Ramos (cell line): Measurements from ENCODE around the gene PSPH.
"Not testable (repeated sequence)": the region's sequence is repeated elsewhere in the genome, so short reads cannot be mapped to it uniquely, and the experiment has no call there.

Source experiments
- in situ Hi-C: fragments of 300-500 bp; cut with MboI; formaldehyde crosslinking; loops from one replicate; pipeline ENCODE4 v1.14.3; 2022; ENCODE audit warnings: low sequenced_read_pairs; ENCODE audit not compliant: unreplicated experiment

PSPH gene

DNA sequence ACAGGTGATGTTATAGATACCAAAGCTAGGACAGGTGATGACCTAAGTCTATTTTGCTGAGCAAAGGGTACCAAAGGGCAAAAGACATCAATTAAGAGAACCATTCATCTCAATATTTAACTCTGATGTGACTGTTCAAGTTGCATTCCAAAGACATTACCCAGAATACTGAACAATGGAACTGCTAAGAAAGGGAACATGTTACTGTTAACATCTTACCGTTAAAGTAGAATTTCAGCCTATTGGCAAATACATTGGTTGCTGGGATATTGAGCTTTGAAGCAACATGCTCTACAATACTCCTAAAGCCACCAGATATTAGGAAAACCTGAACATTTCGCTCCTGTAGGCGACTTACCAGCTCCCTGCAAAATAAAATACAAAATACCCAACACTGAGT, 34.2 kb downstream of the PSPH start:
- in situ Hi-C loops, result not testable (repeated sequence)

GRCh38 chr7:56009695-56010094, 41.5 kb downstream of the PSPH start:
- in situ Hi-C loops, result loop anchor here (5.0 kb wide), 1 partner anchor 63 kb away; no protein-coding TSS in a partner anchor

DNA sequence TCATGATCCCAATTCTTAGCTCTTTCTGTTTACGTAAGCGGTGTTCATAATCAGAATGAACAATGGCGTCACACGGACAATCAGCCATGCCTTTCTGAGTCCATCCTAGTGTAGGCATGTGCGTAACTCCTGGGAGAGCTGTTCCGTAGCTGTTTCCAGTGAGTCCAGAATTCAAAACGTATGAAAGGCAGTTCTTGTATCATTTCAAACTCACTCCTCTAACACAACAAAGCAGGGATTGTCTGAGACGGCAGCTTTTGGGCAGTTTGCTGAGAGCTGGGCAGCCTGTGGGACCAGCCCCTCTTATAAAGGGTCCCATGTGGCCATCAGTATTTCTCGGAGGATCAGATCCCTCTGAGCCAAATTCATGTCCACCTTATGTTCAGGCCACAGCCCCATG, 43.4 kb downstream of the PSPH start:
- in situ Hi-C loops, result loop anchor here (5.0 kb wide), 1 partner anchor 64 kb away; no protein-coding TSS in a partner anchor

- in situ Hi-C loops, result loop anchor here (5.0 kb wide), 1 partner anchor 65 kb away; no protein-coding TSS in a partner anchor
Measured at GRCh38 chr7:56007167-56007652, 44.0 kb downstream of the PSPH start.

DNA sequence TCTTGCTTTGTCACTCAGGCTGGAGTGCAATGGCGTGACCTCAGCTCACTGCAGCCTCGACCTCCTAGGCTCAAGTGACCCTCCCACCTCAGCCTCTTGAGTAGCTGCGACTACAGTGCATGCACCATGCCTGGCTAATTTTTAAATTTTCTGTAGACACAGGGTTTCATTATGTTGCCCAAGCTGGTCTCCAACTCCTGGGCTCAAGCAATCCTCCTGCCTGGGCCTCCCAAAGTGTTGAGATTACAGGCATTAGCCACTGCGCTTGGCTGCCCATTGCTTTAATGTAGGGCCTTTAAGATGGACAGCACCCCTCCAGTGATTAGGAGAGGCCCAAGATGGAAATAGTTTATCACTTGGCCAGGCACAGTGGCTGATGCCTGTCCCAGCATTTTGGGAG, 47.5 kb downstream of the PSPH start:
- in situ Hi-C loops, result no loop called here

DNA sequence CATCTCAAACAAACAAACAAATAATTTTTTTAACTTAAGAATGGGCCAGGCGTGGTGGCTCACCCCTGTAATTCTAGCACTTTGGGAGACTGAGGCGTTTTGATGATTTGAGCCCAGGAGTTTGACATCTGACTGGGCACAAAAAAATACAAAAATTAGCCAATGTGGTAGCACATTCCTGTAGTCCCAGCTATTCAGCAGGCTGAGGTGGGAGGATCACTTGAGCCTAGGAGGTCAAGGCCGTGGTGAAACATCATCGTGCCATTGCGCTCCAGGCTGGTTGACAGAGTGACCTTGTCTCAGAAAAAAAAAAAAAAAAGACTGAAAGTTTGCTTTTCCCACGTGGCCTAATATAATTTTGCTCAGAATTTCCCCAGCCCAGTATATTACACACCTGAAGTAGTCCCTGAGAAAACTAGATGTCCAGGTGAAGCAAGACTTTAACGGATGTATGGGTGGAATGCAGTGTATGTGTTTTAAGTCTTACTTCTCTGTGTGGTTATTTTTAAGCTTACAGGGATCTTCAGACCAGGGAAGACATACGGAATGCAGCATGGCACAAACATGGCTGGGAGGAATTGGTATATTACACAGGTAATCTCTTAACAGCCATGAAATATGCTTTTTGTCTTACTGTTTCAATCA, 54.3 kb downstream of the PSPH start:
- in situ Hi-C loops, result no loop called here

GRCh38 chr7:55992346-55992745, 58.9 kb downstream of the PSPH start:
- in situ Hi-C loops, result no loop called here

DNA sequence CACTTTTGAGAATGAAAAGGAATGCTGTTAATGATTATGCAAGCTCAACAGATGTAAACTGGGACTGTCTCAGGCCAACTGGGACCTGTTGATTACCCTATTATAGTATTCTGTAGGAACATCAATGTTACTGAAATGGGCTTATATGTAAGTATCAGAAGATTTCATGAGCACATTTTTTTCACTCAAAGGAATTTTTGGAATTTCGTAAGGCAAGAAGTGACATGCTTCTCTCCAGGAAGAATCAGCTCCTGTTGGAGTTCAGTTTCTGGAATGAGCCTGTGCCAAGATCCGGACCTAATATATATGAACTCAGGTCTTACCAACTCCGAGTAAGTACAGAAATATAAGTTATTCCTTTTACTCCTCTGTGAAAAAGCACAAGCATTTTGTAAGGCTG, 67.7 kb downstream of the PSPH start:
- in situ Hi-C loops, result no loop called here

GRCh38 chr7:55980266-55980665, 71.0 kb downstream of the PSPH start:
- in situ Hi-C loops, result no loop called here

DNA sequence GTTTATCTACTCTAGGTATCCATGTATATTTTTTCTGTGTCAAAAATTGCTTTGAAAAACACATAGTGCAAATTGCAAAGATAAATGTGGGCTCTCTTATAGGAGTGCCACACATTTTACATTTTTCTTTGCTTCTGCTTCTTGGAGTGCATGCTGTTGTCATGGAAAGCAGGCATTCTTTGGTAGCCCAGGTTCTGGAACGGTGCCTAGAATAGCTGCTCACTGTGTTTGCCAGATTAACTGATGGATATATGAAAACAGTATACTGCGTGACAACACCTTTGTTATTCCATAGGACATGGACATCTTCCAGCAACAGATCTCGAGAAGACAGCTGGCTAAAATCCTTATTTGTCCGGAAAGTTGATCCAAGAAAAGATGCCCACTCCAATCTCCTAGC, 73.4 kb downstream of the PSPH start:
- in situ Hi-C loops, result no loop called here

DNA sequence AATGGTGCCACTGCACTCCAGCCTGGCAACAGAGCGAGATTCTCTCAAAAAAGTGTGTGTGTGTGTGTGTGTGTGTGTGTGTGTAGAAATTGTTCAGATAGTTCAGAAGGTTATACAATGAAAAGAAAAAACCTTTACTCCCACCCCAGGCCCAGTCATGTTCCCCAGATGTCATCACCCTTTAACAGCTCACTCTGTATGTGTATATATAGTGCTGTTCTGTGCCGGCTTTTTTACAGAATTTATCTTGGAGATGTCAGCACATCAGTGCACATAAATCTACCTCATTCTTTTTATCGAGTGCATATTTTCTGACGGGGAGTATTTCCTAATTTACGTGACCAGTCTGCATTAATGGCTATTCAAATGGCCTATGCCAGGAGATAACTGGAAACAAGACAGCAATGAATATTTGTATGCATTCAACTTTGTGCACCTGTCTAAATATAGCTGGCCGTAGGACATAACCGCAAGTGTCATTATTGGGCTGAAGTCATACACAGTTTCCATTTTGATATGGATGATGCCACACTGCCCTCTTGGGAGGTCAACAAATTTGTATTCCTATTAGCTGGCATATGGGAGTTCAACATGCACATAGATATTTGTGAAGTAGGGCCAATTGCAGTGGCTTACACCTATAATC, 75.1 kb downstream of the PSPH start:
- in situ Hi-C loops, result no loop called here

- in situ Hi-C loops, result loop anchor here (25.0 kb wide), 1 partner anchor 336 kb away; no protein-coding TSS in a partner anchor
Measured at GRCh38 chr7:55973747-55974250, 77.4 kb downstream of the PSPH start.

DNA sequence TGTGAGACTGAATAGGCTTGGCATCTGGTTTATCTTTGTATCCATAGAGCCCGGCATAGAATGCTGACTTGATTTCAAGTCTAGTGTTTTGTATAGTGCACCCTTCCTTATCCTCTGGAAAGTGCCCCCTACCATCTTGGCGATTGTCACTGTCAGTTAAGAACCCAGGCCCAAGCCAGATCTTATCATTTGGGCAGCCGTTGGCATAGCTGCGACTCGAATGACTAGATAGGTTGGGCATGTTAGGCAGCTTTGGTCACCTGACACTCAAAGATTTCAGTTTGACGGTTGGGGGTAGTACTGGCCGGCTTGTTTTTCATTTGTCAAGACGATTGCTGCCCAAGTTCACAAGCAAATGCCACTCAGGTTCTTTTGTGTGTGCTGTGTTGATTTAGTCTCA, 80.3 kb downstream of the PSPH start:
- in situ Hi-C loops, result loop anchor here (25.0 kb wide), 1 partner anchor 334 kb away; no protein-coding TSS in a partner anchor

DNA sequence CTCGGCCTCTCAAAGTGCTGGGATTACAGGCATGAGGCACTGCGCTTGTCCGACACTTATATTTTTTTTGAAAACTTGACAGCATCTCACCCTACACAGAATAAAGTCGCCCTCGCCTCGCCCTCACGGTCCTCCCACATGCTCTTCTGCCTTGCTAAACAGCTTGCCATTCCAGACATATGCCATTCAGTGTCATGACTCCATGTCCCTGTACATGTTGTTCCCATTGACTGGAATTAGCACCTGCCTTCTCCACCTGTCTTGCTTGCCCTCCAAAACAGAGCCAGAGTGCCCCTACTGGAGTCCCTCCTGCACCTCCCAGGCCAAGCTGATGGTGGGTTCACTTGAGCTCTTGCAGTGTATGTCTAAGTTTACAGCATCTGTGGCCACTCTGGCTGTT, 80.7 kb downstream of the PSPH start:
- in situ Hi-C loops, result loop anchor here (25.0 kb wide), 1 partner anchor 333 kb away; no protein-coding TSS in a partner anchor

DNA sequence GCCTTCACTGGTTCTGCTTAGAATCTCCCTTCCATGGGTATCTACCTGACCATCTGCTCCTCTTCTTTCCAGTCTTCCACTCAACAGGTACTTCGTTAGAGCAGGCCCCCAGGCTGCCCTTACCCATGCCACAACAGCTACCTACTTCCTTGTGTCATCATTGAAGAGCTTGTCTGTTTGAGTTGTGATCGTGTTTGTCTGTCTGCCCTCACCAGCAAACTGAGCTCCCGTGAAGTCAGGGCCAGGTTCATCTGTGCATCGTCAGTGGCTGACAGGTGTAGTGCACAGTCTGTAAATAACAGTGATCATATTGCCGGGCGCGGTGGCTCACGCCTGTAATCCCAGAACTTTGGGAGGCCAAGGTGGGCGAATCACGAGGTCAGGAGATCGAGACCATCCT, 81.9 kb downstream of the PSPH start:
- in situ Hi-C loops, result loop anchor here (25.0 kb wide), 1 partner anchor 332 kb away; no protein-coding TSS in a partner anchor

- in situ Hi-C loops, result loop anchor here (25.0 kb wide), 1 partner anchor 330 kb away; no protein-coding TSS in a partner anchor
Measured at GRCh38 chr7:55966851-55967250, 84.4 kb downstream of the PSPH start.

- in situ Hi-C loops, result loop anchor here (25.0 kb wide), 1 partner anchor 329 kb away; no protein-coding TSS in a partner anchor
Measured at GRCh38 chr7:55965805-55966421, 85.3 kb downstream of the PSPH start.

- in situ Hi-C loops, result loop anchor here (25.0 kb wide), 1 partner anchor 328 kb away; no protein-coding TSS in a partner anchor
Measured at GRCh38 chr7:55965100-55965470, 86.2 kb downstream of the PSPH start.

GRCh38 chr7:55964261-55965099, 86.8 kb downstream of the PSPH start, which contains the start of gene NIPSNAP2:
TSS of gene NIPSNAP2 (plus strand) at chr7:55964585. CDS start at chr7:55964610, 25 bp downstream.
- in situ Hi-C loops, result loop anchor here (25.0 kb wide), 1 partner anchor 327 kb away; no protein-coding TSS in a partner anchor
